HG03159 (cell line): ENCODE measurements around the gene CAMTA1.
"Not testable (repeated sequence)": the region's sequence is repeated elsewhere in the genome, so short reads cannot be mapped to it uniquely, and the experiment has no call there.

Source experiments
- ATAC-seq: cut with Tn5 transposase; IDR thresholded peaks from one replicate; pipeline ENCODE4 v1.9.1; 2021; ENCODE audit warnings: mild to moderate bottlenecking, moderate library complexity; ENCODE audit not compliant: unreplicated experiment

CAMTA1 gene

DNA sequence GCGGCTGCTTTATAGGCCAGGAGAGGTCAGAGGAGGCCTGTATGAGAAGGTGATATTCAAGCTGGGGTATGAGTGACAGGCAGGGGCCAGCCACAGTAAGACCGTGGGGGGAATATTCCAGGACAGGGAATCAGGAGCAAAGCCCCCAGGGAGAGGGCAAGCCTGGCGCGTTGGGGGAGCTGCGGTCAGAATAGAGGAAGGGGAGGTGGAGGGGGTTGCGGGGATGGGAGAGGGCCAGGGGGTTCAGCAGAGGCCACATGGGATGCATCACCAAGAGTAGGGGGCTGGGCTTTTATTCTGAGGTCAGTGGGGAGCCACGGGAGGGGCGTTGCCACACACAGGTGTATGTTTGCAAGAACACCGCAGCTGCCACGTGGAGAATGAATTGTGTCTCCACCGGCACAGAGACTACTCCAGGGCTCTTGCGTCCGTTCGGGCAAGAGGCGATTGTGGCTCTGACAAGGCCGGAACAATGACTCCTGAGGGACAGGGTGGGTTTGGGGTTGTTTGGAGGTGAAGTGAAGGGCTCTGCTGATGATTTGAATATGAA lies 901.1 kb downstream of the CAMTA1 start:
- ATAC-seq: no peak

DNA sequence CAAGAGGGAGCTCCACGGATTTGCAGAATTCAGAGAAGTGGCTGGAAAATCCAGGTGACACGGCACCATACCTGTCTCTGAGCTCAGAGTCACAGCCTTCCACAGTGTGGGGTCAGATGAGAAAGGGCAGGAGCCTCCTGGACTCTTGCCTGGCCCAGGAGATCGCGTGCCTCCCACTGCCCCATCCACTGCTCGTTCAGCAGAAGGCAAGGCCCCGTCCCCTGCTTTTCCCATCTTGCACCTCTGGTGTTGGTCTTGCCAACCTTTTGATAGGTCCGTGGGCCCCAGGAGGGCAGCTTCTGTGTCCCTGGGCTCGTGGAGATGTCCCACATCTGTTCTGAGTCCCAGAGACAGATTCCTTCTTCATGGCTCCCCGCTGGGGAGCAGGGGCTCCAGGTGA lies 902.2 kb downstream of the CAMTA1 start:
- ATAC-seq: no peak

DNA sequence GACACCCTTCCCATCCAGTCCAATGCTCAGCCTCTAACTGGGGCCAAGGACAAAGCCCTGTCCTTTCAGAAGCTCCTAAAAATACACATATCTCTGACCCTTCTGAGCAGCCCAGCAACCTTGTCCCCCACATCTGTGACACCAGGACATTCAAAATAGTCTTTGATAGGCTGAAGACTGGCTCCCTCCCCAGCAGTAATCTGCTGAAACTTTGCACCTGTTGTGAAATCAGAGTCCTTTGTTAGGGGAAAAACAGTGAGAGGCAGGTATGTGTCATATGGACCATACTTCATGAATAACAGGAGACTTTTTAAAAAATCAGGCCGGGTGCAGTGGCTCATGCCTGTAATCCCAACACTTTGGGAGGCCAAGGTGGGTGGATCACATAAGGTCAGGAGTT lies 903.4 kb downstream of the CAMTA1 start:
- ATAC-seq: no peak

DNA sequence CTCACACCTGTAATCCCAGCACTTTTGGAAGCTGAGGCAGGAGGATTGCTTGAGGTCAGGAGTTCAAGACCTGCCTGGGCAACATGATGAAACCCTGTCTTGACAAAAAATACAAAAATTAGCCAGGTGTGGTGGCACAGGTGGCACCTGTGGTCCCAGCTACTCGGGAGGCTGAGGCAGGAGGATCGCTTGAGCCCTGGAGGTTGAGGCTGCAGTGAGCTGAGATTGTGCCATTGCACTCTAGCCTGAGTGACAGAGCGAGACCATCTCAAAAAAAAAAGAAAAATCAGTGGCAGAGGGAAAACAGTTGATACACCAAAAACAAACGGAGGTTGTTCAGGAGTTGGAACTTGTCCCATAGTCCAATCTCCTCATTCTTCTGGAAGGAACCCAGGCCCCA lies 904.1 kb downstream of the CAMTA1 start:
- ATAC-seq: not testable (repeated sequence)

DNA sequence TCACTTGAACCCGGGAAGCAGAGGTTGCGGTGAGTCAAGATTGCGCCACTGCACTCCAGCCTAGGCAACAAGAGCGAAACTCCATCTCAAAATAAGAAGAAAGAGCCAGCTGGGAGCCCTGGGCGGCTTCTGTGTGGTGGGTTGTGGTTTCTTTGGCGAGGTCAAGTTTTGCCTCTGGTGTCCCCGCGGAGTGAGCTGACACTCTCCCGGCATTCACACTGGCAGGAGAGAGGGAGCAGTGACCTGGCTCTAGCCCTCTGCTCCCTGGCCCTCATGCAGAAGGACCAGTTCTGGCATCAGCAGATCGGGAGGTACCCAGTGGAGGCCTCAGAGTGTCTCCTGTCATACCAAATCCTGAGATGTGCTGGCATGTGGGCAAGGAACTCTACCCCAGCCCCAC lies 904.8 kb downstream of the CAMTA1 start:
- no peak for ATAC-seq

DNA sequence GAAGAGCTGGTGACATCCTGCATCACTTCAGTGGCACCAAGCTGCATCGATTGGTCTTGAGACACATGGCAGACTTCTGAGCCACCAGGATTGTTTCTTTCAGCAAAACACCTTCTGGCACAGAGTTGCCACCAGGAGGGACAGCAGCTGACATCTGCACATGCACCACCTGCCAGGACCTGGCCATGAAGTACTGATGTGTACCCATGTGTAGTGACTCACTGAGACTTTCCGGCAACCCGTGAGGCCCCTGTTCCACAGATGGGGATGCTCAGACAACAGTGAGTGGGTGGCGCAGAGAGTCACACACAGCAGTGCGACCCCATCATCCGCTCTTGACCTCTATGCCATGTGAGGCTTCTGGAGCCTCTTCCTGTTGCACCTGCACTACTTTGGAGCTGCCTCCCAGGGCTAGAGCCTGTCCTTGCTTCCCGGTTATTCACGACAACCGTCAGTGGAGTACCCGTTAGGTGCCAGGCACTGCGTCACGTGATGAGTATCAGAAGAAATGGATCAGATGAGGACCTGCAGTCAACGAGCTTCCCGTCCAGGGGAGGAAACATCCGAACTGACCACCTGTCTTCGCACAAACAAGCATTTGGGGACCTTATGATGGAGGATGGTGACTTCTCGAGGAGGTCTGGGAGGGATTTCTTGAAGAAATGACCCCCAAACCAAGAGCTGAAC lies 905.4 kb downstream of the CAMTA1 start:
- no peak for ATAC-seq

DNA sequence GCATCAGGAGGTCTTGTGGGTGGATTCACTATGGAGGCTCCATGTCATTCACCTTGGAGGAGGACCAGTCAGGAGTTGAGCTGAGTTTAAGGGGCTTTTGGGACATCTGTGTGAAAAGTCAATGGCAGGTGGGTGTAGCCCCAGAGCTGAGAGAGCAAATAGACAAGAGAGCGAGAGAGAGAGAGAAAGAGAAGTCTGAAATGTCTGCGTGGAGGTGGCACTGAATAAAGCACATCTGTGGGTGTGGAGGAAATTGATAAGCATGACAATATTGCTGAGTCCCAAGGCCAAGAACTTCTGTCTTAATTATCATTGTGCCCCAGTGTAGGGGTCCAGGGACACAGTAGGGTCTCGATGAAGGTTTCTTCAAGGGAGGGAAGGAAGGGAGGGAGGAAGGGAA lies 906.3 kb downstream of the CAMTA1 start:
- no peak for ATAC-seq

GRCh38 chr1:7692005-7692404 lies 906.8 kb downstream of the CAMTA1 start:
- no peak for ATAC-seq

GRCh38 chr1:7693037-7693436 lies 907.8 kb downstream of the CAMTA1 start:
- ATAC-seq: not testable (repeated sequence)

GRCh38 chr1:7693662-7694061 lies 908.4 kb downstream of the CAMTA1 start:
- ATAC-seq: no peak

DNA sequence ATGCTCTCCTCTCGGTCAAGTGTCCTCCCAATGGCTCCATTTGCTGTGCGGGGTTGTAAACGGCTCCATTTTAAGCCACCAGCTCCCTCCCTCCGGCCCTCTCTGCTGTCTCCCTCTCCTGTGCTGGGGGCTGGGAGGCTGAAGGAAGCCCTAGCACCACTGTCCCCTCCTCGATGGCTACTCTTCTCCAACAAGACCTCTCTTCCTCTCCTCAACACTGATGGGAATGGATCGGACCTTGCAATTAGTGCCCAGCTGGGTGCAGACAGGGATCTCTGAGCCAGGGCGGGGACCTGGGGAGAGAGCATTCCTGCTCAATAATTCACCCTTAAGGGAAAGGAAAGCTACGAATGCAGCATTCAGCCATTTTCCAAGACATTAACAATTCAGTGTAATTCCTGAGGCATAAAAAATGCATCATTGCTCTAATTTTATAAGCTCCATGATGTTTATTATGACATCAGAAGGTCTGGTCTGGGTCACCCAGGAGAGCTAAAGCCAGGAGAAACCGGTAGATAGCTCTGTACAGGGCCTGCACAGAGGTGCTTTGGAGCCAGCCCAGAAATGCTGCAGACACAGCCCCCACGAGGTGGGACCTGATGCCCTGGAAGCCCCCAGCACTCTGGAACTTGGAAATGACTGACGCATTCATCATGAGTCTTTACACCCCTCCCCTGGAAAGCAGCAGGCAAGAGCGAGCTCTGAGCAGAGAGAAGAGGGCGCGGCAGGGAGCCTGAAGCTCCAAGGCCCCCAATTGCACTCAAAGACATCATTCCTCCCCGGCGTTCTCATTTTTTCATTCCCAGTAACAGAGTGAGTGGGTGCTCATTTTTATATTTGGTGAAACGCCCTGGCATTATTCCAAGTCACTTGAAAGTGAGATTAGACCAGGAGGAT lies 909.6 kb downstream of the CAMTA1 start:
- ATAC-seq: no peak

DNA sequence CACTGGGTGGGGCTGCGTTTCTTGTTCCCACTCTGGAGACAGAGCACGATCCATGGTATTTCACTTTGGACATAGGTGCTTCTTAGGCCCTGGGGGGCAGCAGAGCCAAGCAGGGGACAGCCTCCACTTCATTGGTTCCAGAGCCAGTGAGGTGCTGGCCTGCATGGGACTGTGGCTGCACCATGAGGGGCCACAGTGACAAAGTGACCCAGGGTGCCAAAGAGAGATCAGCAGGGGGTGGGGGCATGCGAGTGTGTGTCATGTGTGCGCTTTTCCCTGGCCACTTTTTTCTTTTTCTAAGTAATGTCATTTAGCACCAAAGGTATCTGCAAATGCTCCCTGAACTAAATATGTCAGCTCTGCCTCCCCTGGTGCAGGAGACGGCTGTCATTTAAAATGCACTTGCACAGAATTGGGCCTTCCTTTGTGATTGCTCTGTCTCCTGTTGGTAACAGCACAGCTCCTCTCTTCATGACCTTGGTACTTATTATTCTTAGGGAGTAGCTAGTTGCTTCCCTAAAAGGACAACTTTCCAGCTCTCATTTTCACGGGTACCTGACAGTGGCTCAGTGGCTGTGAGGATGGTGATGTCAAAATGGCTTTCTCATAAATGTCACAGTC lies 910.4 kb downstream of the CAMTA1 start:
- no peak for ATAC-seq

GRCh38 chr1:7698641-7699040 lies 913.4 kb downstream of the CAMTA1 start:
- ATAC-seq: no peak

GRCh38 chr1:7702365-7702764 lies 917.1 kb downstream of the CAMTA1 start:
- no peak for ATAC-seq

- ATAC-seq: no peak
Observed at GRCh38 chr1:7703321-7704213, 918.3 kb downstream of the CAMTA1 start.

DNA sequence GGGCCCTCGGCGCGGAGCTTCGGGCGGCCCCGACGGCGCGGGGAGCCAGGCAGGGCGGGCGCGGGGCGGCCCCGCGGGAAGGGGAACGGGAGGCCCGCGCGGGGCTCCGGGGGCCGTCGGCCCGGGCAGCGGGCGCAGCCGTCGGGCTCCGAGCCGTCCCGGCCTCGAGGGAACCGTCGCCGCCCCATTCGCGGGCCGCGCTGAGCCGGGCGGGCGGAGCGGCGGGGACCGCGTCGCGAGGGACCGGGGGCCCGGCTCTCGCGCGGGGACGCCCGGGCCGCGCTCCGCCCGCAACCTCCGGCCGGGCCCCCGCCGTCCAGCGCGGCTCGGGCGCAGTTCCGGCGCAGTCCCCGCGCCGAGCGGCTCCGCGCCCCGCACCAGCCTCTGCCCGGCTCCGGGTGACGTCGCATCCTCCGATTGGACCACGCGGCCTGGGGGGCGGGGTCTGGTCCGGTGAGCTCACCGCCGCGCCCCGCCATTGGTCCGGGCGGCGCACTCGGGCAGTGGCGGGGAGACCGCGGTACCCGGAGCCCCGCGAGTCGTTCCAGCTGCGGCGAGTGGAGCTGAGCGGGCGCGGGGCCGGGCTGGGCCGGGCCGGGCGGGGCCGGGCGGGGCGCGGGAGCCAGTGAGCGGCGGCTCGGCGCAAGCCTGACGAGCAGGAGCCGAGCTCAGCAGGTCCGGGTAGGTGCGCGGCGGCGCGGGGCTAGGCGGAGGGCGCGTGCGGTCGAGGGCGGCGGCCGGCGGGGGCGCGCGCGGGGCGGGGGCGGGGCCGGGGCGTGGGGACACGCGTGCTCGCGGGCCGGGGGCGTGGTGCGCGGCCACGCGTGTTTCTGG lies 919.2 kb downstream of the CAMTA1 start:
- peak; percentile 95 for ATAC-seq

DNA sequence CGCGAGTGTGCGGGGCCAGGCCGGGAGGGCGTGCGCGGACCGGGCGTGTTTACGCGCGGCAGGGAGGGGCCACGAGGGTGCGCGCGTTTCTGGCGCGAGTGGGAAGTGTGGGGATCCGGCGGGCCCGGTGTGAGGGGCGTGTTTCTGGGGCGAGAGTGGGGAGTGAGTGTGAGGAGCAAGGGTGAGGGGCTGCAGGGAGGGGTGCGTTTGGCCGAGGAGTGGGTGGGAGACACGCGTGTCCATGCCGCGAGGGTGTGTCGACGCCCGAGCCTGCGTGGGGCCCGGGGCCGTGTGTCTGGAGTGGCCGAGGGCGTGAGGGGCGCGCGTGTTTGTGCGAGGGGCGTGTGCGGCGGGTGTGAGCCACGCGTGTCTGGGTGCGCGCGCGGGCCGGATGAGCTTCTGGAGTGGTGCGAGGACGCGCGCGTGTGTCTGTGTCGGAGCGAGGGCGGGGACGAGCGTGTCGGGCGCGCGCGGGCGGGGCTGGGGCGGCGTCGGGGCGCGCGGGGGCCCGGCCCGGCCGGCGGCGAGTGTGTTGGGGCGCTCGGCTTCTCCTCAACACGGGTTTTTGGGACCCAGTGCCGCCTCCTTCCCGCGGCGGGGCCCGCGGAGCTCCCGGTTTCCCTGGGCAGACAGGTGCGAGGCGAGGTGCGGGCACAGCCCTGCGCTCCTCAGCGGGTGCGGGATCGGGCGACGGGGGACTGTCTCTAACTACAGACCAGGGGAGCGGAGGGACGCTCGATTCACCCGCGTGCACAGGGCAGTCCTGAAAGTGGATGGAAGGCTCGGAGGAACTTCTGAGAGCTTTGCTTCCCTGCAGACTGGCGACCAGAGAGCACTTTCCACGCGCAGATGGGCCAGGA lies 920.0 kb downstream of the CAMTA1 start:
- no peak for ATAC-seq

DNA sequence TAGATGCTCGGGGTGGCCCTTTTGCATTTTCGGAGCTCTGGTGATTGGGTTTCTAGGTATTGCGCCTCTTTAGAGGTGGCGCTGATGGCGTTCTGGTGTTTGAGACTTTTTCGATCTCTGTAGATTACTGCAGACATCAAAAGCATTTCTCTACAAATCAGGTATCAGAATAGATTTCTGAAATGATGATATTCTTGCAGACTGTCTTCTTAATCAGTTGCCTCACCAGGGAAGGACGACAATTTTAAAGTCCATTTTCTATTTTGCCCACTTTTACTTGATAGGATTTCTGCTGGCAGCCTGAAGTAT lies 920.6 kb downstream of the CAMTA1 start:
- ATAC-seq: no peak

DNA sequence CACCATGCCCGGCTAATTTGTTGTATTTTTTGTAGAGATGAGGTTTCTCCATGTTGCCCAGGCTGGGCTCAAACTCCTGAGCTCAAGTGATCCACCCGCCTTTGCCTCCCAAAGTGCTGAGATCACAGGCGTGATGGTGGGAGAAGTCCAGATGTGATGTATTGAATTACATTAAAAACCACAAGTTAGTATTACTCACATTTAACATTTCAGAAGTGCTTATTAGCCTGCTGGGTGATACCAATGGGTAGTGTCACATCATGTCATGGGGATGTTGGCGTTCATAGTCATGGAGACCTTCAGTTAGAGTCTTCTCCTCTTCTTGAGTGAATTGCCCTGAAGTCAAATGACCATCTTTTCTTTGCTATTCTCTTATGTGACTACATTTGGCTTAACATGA lies 922.3 kb downstream of the CAMTA1 start:
- no peak for ATAC-seq
